Left ventricle myocardium inferior (tissue), 1 donor: ENCODE measurements around the gene ZNF100. TPM values are rescaled to one million over a fixed set of nuclear protein-coding genes. Genes with fewer than 3 reads are reported as not detected.
"Not testable (repeated sequence)": the region's sequence is repeated elsewhere in the genome, so short reads cannot be mapped to it uniquely, and the experiment has no call there.

Experiments used
- DNase-seq: peaks from one replicate; pipeline ENCODE4 v3.0.0-alpha.2; 2020
- H3K27ac ChIP-seq: fragments of 200-600 bp; replicated peaks from 2 replicates; pipeline ENCODE4 v1.8.0; 2021
- H3K27me3 ChIP-seq: fragments of 200-600 bp; 2 replicates; pipeline ENCODE4 v1.8.0; 2021; ENCODE audit warnings: low read depth
- H3K36me3 ChIP-seq: fragments of 200-600 bp; 2 replicates; pipeline ENCODE4 v1.8.0; 2021
- H3K4me1 ChIP-seq: fragments of 200-600 bp; 2 replicates; pipeline ENCODE4 v1.8.0; 2021
- H3K4me3 ChIP-seq: fragments of 200-600 bp; 2 replicates; pipeline ENCODE4 v1.8.0; 2021; ENCODE audit warnings: mild to moderate bottlenecking, moderate library complexity
- H3K9me3 ChIP-seq: fragments of 200-600 bp; replicated peaks from 2 replicates; pipeline ENCODE4 v1.8.0; 2021
- intact Hi-C: fragments of 100-400 bp; cut with micrococcal nuclease; formaldehyde crosslinking; loops from one replicate; pipeline ENCODE4 v1.11.0; 2022
- total RNA-seq: library from RNA; stranded (reverse); fragmentation: NEBNext Ultra II Directional; extraction: Animal tissue kit (Norgen Biotek cat#: 25700); gene quantifications from one replicate; pipeline ENCODE4 v1.2.1, GENCODE V29; 2021
- TF ChIP-seq, protein P1 (sequence below): fragments of 200-600 bp; IDR thresholded peaks from 2 replicates; pipeline ENCODE4 v1.8.0; 2021; ENCODE audit warnings: antibody characterized with exemption, mild to moderate bottlenecking, borderline replicate concordance
- donor health status: DM: no; HTN: yes; CAD: no; lungs with severe emphysema.

The ZNF100 gene
- total RNA-seq, 1 donor from 2014 or later = 4.6 TPM

DNA sequence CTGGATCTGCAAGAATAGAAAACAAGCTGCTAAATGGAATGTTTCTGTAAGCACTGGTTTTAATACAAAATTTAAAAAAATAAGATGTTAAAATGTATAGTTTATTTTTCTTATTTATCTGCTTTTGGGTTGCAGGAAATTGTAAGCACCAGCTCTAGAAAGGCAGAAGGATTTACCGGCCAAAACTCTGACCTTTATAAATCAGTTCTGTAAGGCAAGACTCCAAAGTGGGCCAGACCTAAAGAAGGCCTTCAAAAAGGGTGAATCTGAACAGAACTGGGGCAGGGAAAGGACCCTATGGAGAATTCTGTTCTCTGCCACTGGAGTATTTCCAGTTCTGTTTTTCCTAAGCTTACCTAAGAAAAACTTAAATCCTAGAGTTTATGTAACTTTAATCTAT lies 19.3 kb downstream of the ZNF100 start:
- no peak overlapping the region for H3K4me3 ChIP-seq
- DNase-seq = no peak
- TF ChIP-seq, protein P1, sequence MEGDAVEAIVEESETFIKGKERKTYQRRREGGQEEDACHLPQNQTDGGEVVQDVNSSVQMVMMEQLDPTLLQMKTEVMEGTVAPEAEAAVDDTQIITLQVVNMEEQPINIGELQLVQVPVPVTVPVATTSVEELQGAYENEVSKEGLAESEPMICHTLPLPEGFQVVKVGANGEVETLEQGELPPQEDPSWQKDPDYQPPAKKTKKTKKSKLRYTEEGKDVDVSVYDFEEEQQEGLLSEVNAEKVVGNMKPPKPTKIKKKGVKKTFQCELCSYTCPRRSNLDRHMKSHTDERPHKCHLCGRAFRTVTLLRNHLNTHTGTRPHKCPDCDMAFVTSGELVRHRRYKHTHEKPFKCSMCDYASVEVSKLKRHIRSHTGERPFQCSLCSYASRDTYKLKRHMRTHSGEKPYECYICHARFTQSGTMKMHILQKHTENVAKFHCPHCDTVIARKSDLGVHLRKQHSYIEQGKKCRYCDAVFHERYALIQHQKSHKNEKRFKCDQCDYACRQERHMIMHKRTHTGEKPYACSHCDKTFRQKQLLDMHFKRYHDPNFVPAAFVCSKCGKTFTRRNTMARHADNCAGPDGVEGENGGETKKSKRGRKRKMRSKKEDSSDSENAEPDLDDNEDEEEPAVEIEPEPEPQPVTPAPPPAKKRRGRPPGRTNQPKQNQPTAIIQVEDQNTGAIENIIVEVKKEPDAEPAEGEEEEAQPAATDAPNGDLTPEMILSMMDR = no peak
- H3K27ac ChIP-seq = peak overlapping the region; percentile 15
- no peaks in the 10 kb centered on the region for H3K9me3 ChIP-seq
- H3K4me1 ChIP-seq = peaks cover 40% of the 10 kb centered on the region
- peaks cover 48% of the 10 kb centered on the region for H3K36me3 ChIP-seq
- H3K27me3 ChIP-seq = no peaks in the 10 kb centered on the region
- intact Hi-C loops = no loop called here

DNA sequence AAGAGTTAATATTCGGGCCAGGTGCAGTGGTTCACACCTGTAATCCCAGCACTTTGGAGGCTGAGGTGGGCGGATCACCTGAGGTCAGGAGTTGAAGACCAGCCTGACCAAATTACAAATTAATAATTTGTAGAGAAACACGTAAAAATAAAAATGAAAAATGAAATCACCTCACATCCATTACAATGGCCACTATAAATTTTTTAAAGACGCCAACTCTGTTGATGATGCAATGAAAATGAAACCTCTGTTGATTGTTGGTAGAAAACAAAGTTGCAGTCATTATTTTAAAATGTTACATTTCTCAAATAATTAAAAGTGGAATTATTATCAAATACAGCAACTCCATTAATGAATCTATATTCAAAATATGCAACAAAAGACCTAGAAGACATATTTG lies 26.8 kb downstream of the ZNF100 start:
- TF ChIP-seq, protein P1 = no peak
- Histone ChIP-seq H3K9me3 (peaks cover 16% of the 10 kb centered on the region), H3K36me3 (peaks cover 89% of the 10 kb centered on the region), H3K27me3 (no peaks in the 10 kb centered on the region), H3K4me1 (no peaks in the 10 kb centered on the region), H3K4me3 (no peak overlapping the region), H3K27ac (no peak overlapping the region)
- intact Hi-C loops = no loop called here
- no peak for DNase-seq

DNA sequence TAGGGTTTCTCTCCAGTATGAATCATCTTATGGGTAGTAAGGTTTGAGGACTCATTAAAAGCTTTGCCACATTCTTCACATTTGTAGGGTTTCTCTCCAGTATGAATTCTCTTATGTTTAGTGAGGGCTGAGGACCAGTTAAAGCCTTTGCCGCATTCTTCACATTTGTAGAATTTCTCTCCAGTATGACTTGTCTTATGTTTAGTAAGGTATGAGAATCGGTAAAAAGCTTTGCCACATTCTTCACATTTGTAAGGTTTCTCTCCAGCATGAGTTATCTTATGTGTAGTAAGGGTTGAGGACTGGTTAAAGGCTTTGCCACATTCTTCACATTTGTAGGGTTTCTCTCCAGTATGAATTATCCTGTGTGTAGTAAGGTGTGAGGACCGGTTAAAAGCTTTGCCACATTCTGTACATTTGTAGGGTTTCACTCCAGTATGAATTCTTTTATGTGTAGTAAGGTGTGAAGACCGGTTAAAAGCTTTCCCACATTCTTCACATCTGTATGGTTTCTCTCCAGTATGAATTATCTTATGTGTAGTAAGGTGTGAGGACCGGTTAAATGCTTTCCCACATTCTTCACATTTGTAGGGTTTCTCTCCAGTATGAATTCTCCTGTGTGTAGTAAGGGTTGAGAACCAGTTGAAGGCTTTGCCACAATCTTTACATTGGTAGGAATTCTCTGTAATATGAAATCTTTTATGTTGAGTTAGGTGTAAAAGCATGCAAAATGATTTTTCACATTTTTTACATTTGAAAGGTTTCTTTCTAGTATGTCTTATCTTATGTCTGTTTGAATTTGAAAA lies 40.2 kb downstream of the ZNF100 start:
- H3K27ac ChIP-seq, H3K4me1 ChIP-seq, H3K27me3 ChIP-seq, intact Hi-C loops, H3K4me3 ChIP-seq, DNase-seq: not testable (repeated sequence)
- Histone ChIP-seq H3K9me3 (peaks cover 95% of the 10 kb centered on the region), H3K36me3 (peaks cover 90% of the 10 kb centered on the region)

DNA sequence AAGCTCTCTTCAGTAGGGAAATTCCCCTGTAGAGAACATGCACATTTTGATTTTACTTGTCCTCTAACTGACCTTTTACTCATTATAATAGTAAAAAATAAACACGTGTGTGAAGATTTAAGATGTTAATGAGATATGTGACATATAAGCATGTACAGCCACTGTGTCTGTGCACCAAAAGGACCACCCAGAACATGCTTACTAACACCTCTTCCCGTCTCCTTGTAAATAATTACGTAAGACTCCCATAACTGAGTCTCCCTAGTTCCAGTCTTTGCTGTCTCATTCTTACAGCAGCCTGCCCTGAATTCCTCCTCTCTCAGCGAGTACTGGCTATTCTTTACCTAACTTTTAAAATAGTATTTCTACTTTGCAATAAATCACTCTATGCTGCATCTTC lies 53.6 kb downstream of the ZNF100 start:
- Histone ChIP-seq H3K27me3 (no peaks in the 10 kb centered on the region), H3K9me3 (peaks cover 39% of the 10 kb centered on the region), H3K36me3 (no peaks in the 10 kb centered on the region), H3K27ac (no peak overlapping the region), H3K4me1 (no peaks in the 10 kb centered on the region), H3K4me3 (no peak overlapping the region)
- DNase-seq = no peak
- TF ChIP-seq, protein P1 = no peak
- intact Hi-C loops = no loop called here

DNA sequence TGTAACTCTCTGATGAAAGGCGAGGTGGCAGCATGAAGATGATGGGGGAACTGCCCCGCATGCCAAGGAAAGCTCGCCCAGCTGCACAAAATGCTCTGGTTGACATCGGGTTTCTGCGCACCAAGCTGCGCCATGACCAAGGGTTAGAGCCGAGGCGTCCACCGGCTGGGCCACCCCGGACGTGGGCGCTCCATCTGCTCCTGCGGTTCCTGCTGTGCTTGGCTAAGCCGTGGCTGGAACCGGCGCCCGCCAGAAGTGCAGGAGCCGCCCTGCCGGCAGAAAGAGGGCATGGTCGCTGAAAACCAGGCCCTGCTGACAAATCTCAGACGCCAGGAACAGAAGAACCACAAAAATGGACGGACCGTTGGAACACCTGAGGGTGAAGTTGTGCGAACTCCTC lies 57.9 kb downstream of the ZNF100 start:
- H3K4me1 ChIP-seq = no peaks in the 10 kb centered on the region
- no peak overlapping the region for H3K4me3 ChIP-seq
- intact Hi-C loops = no loop called here
- H3K9me3 ChIP-seq = peaks cover 2% of the 10 kb centered on the region
- H3K27ac ChIP-seq = no peak overlapping the region
- H3K36me3 ChIP-seq = no peaks in the 10 kb centered on the region
- H3K27me3 ChIP-seq = no peaks in the 10 kb centered on the region
- no peak for DNase-seq
- TF ChIP-seq, protein P1 = no peak

DNA sequence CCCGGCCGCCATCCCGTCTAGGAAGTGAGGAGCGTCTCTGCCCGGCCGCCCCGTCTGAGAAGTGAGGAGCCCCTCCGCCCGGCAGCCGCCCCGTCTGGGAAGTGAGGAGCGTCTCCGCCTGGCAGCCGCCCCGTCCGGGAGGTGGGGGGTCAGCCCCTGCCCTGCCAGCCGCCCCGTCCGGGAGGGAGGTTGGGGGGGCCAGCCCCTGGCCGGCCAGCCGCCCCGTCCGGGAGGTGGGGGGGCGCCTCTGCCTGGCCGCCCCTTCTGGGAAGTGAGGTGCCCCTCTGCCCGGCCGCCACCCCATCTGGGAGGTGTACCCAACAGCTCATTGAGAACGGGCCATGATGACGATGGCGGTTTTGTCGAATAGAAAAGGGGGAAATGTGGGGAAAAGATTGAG lies 59.5 kb downstream of the ZNF100 start:
- H3K27ac ChIP-seq, H3K27me3 ChIP-seq, DNase-seq, H3K4me1 ChIP-seq, intact Hi-C loops, H3K9me3 ChIP-seq, H3K36me3 ChIP-seq, H3K4me3 ChIP-seq: not testable (repeated sequence)
